ENCODE measurements around the gene RIPOR3. TPM values are rescaled to one million over a fixed set of nuclear protein-coding genes. Genes with fewer than 3 reads are reported as not detected.

Gene RIPOR3
- total and polyA plus RNA-seq, 4 donors = 5.6 to 90.3 (median 16.3) TPM

GRCh38 chr20:50629670-50630045, 61.7 kb downstream of the RIPOR3 start:
- H3K9me3 ChIP-seq (ENCODE audit: control insufficient read depth in 4 of 4, low read length in 3 of 4) = no peaks in the 10 kb centered on the region
- TF ChIP-seq EGR1 (IDR thresholded peaks at IDR 0.05; ENCODE audit: low read depth in 2 of 2) = no peak
- no peak for TF ChIP-seq ATF3 (IDR thresholded peaks at IDR 0.05)
- TF ChIP-seq RAD21 (IDR thresholded peaks at IDR 0.05) = no peak
- no peak for TF ChIP-seq CTCF (IDR thresholded peaks at IDR 0.05; ENCODE audit: low read depth, low read length, missing input control)
- TF ChIP-seq HNF4G (IDR thresholded peaks at IDR 0.05) = no peak
- TF ChIP-seq SP1 (IDR thresholded peaks at IDR 0.05) = no peak
- TF ChIP-seq TAF1 (conservative IDR thresholded peaks at IDR 0.05) = no peak
- no peak for TF ChIP-seq JUND (IDR thresholded peaks at IDR 0.05)
- peaks cover 0 to 1% (median 0%) of the 10 kb centered on the region in 4 donors for H3K4me1 ChIP-seq (ENCODE audit: control insufficient read depth in 4 of 4, insufficient read depth in 4 of 4, low read length in 3 of 4)
- no peak overlapping the region for H3K9ac ChIP-seq (ENCODE audit: low read depth in 1 of 2, low read length in 2 of 2)
- 81% methylated on average over 7 of the region's 7 CpGs for WGBS
- no peaks in the 10 kb centered on the region for H3K27me3 ChIP-seq (ENCODE audit: control insufficient read depth in 4 of 4, insufficient read depth in 4 of 4, low read length in 3 of 4)
- no peak overlapping the region for H3K27ac ChIP-seq (ENCODE audit: low read depth in 1 of 2, low read length in 2 of 2)
- no peaks in the 10 kb centered on the region for H3K36me3 ChIP-seq (ENCODE audit: control insufficient read depth in 4 of 4, insufficient read depth in 3 of 4, low read depth in 1 of 4, low read length in 3 of 4)
- H3K4me3 ChIP-seq (ENCODE audit: low read depth in 1 of 3, low read length in 3 of 3) = no peak overlapping the region
- no peak for DNase-seq (ENCODE audit: low spot score)

- Histone ChIP-seq H3K4me1 (ENCODE audit: control insufficient read depth in 4 of 4, insufficient read depth in 4 of 4, low read length in 3 of 4) (peaks cover 0 to 2% (median under 1%) of the 10 kb centered on the region in 4 donors), H3K27me3 (ENCODE audit: control insufficient read depth in 4 of 4, insufficient read depth in 4 of 4, low read length in 3 of 4) (no peaks in the 10 kb centered on the region), H3K4me3 (ENCODE audit: low read depth in 1 of 3, low read length in 3 of 3) (no peak overlapping the region), H3K27ac (ENCODE audit: low read depth in 1 of 2, low read length in 2 of 2) (no peak overlapping the region), H3K9me3 (ENCODE audit: control insufficient read depth in 4 of 4, low read length in 3 of 4) (no peaks in the 10 kb centered on the region), H3K9ac (ENCODE audit: low read depth in 1 of 2, low read length in 2 of 2) (no peak overlapping the region), H3K36me3 (ENCODE audit: control insufficient read depth in 4 of 4, insufficient read depth in 3 of 4, low read depth in 1 of 4, low read length in 3 of 4) (no peaks in the 10 kb centered on the region)
- 90% methylated on average over 16 of the region's 16 CpGs for WGBS
- DNase-seq (ENCODE audit: low spot score) = no peak
- TF ChIP-seq RAD21 (IDR thresholded peaks at IDR 0.05) = no peak
- no peak for TF ChIP-seq ATF3 (IDR thresholded peaks at IDR 0.05)
- no peak for TF ChIP-seq SP1 (IDR thresholded peaks at IDR 0.05)
- no peak for TF ChIP-seq EGR1 (IDR thresholded peaks at IDR 0.05; ENCODE audit: low read depth in 2 of 2)
- no peak for TF ChIP-seq CTCF (IDR thresholded peaks at IDR 0.05; ENCODE audit: low read depth, low read length, missing input control)
- TF ChIP-seq HNF4G (IDR thresholded peaks at IDR 0.05) = no peak
These were observed 62.3 kb downstream of the RIPOR3 start for GRCh38 chr20:50628853-50629669.

- WGBS = 85% methylated on average over 11 of the region's 11 CpGs
- H3K9ac ChIP-seq (ENCODE audit: low read depth in 1 of 2, low read length in 2 of 2) = no peak overlapping the region
- DNase-seq (ENCODE audit: low spot score) = no peak
- peaks cover 0 to 2% (median under 1%) of the 10 kb centered on the region in 4 donors for H3K4me1 ChIP-seq (ENCODE audit: control insufficient read depth in 4 of 4, insufficient read depth in 4 of 4, low read length in 3 of 4)
- H3K27me3 ChIP-seq (ENCODE audit: control insufficient read depth in 4 of 4, insufficient read depth in 4 of 4, low read length in 3 of 4) = no peaks in the 10 kb centered on the region
- no peaks in the 10 kb centered on the region for H3K9me3 ChIP-seq (ENCODE audit: control insufficient read depth in 4 of 4, low read length in 3 of 4)
- H3K27ac ChIP-seq (ENCODE audit: low read depth in 1 of 2, low read length in 2 of 2) = no peak overlapping the region
- H3K4me3 ChIP-seq (ENCODE audit: low read depth in 1 of 3, low read length in 3 of 3) = no peak overlapping the region
- TF ChIP-seq ZBTB33 (IDR thresholded peaks at IDR 0.05) = no peak
- TF ChIP-seq JUND (IDR thresholded peaks at IDR 0.05) = no peak
- TF ChIP-seq RAD21 (IDR thresholded peaks at IDR 0.05) = no peak
- TF ChIP-seq FOXA2 (IDR thresholded peaks at IDR 0.05) = no peak
- no peak for TF ChIP-seq GABPA (IDR thresholded peaks at IDR 0.05 in 1 of 2, conservative IDR thresholded peaks at IDR 0.05 in 1 of 2)
- TF ChIP-seq TAF1 (conservative IDR thresholded peaks at IDR 0.05) = no peak
- no peak for TF ChIP-seq YY1 (IDR thresholded peaks at IDR 0.05)
- no peak for TF ChIP-seq HNF4A (conservative IDR thresholded peaks at IDR 0.05)
- TF ChIP-seq REST (IDR thresholded peaks at IDR 0.05) = no peak
- no peaks in the 10 kb centered on the region for H3K36me3 ChIP-seq (ENCODE audit: control insufficient read depth in 4 of 4, insufficient read depth in 3 of 4, low read depth in 1 of 4, low read length in 3 of 4)
These were observed 63.0 kb downstream of the RIPOR3 start for GRCh38 chr20:50628332-50628731.

All from liver (tissue), 9 donors.